HUES48 (cell line): ENCODE results near the gene MYT1.
"Not testable (repeated sequence)": the region's sequence is repeated elsewhere in the genome, so short reads cannot be mapped to it uniquely, and the experiment has no call there.

Experiments
- H3K27ac ChIP-seq: one replicate; pipeline ENCODE4 v1.7.0; 2013; ENCODE audit warnings: low read depth, low read length, inconsistent platforms
- H3K27me3 ChIP-seq: 2 replicates; pipeline ENCODE4 v1.6.1; 2013; ENCODE audit warnings: mild to moderate bottlenecking, low read length; ENCODE audit not compliant: control insufficient read depth, insufficient read depth
- H3K36me3 ChIP-seq: 2 replicates; pipeline ENCODE4 v1.6.1; 2013; ENCODE audit warnings: low read length; ENCODE audit not compliant: control insufficient read depth, insufficient read depth
- H3K4me1 ChIP-seq: 2 replicates; pipeline ENCODE4 v1.6.1; 2013; ENCODE audit warnings: mild to moderate bottlenecking, low read length; ENCODE audit not compliant: control insufficient read depth, insufficient read depth
- H3K4me3 ChIP-seq: 2 replicates; pipeline ENCODE4 v1.5.1; 2013; ENCODE audit warnings: mild to moderate bottlenecking, low read depth, low read length
- H3K9ac ChIP-seq: 2 replicates; pipeline ENCODE4 v1.6.1; 2013; ENCODE audit warnings: mild to moderate bottlenecking, low read depth, low read length, moderate library complexity
- H3K9me3 ChIP-seq: 2 replicates; pipeline ENCODE4 v1.6.1; 2013; ENCODE audit warnings: low read length; ENCODE audit not compliant: control insufficient read depth, insufficient read depth

Gene MYT1

GRCh38 chr20:64228751-64229506, 64.7 kb downstream of the MYT1 start:
- H3K9ac ChIP-seq: no peak overlapping the region
- no peaks in the 10 kb centered on the region for H3K9me3 ChIP-seq
- no peaks in the 10 kb centered on the region for H3K27me3 ChIP-seq
- no peak overlapping the region for H3K27ac ChIP-seq
- H3K4me3 ChIP-seq: no peak overlapping the region
- H3K36me3 ChIP-seq: no peaks in the 10 kb centered on the region
- H3K4me1 ChIP-seq: peaks cover 4% of the 10 kb centered on the region

- H3K4me1 ChIP-seq: no peaks in the 10 kb centered on the region
- H3K27ac ChIP-seq: no peak overlapping the region
- H3K27me3 ChIP-seq: no peaks in the 10 kb centered on the region
- H3K9ac ChIP-seq: no peak overlapping the region
- peaks cover 3% of the 10 kb centered on the region; the same call in 1 of the 2 replicates for H3K9me3 ChIP-seq
- H3K4me3 ChIP-seq: no peak overlapping the region
- H3K36me3 ChIP-seq: no peaks in the 10 kb centered on the region
Measured at GRCh38 chr20:64229507-64230061, 65.3 kb downstream of the MYT1 start.

- Histone ChIP-seq H3K27ac (no peak overlapping the region), H3K9ac (no peak overlapping the region), H3K4me3 (no peak overlapping the region), H3K9me3 (peaks cover 3% of the 10 kb centered on the region; the same call in 1 of the 2 replicates), H3K36me3 (no peaks in the 10 kb centered on the region), H3K27me3 (no peaks in the 10 kb centered on the region), H3K4me1 (no peaks in the 10 kb centered on the region)
Measured at GRCh38 chr20:64230461-64231145, 66.4 kb downstream of the MYT1 start.

- no peaks in the 10 kb centered on the region for H3K4me1 ChIP-seq
- peaks cover 3% of the 10 kb centered on the region; the same call in 1 of the 2 replicates for H3K9me3 ChIP-seq
- no peaks in the 10 kb centered on the region for H3K36me3 ChIP-seq
- H3K27me3 ChIP-seq: no peaks in the 10 kb centered on the region
- no peak overlapping the region for H3K27ac ChIP-seq
- H3K4me3 ChIP-seq: no peak overlapping the region
- H3K9ac ChIP-seq: no peak overlapping the region
Measured at GRCh38 chr20:64231621-64232550, 67.6 kb downstream of the MYT1 start.

- H3K27me3 ChIP-seq: no peaks in the 10 kb centered on the region
Measured at GRCh38 chr20:64232794-64233193, 68.5 kb downstream of the MYT1 start.

GRCh38 chr20:64233725-64234124, 69.5 kb downstream of the MYT1 start:
- Histone ChIP-seq H3K4me3 (no peak overlapping the region), H3K27ac (no peak overlapping the region), H3K9ac (no peak overlapping the region), H3K36me3 (no peaks in the 10 kb centered on the region), H3K9me3 (peaks cover 3% of the 10 kb centered on the region; the same call in 1 of the 2 replicates), H3K4me1 (no peaks in the 10 kb centered on the region), H3K27me3 (no peaks in the 10 kb centered on the region)

More at GRCh38 chr20:64232794-64233193, 68.5 kb downstream of the MYT1 start:
- peaks cover 3% of the 10 kb centered on the region; the same call in 1 of the 2 replicates for H3K9me3 ChIP-seq
- H3K27ac ChIP-seq: no peak overlapping the region
- no peak overlapping the region for H3K4me3 ChIP-seq
- H3K9ac ChIP-seq: no peak overlapping the region
- H3K36me3 ChIP-seq: no peaks in the 10 kb centered on the region
- no peaks in the 10 kb centered on the region for H3K4me1 ChIP-seq

- Histone ChIP-seq H3K27ac (no peak overlapping the region), H3K4me3 (no peak overlapping the region), H3K9me3 (peaks cover 3% of the 10 kb centered on the region; the same call in 1 of the 2 replicates), H3K36me3 (no peaks in the 10 kb centered on the region), H3K4me1 (no peaks in the 10 kb centered on the region), H3K27me3 (no peaks in the 10 kb centered on the region), H3K9ac (no peak overlapping the region)
Measured at GRCh38 chr20:64234291-64234791, 70.1 kb downstream of the MYT1 start.

- not testable (repeated sequence) for H3K27me3 ChIP-seq, H3K36me3 ChIP-seq, H3K27ac ChIP-seq, H3K4me1 ChIP-seq, H3K4me3 ChIP-seq, H3K9me3 ChIP-seq, H3K9ac ChIP-seq
Measured at GRCh38 chr20:64234921-64235565, 70.8 kb downstream of the MYT1 start.

GRCh38 chr20:64236137-64237088, 72.2 kb downstream of the MYT1 start:
- Histone ChIP-seq H3K27ac (no peak overlapping the region), H3K9ac (no peak overlapping the region), H3K27me3 (no peaks in the 10 kb centered on the region), H3K36me3 (no peaks in the 10 kb centered on the region), H3K9me3 (peaks cover 3% of the 10 kb centered on the region; the same call in 1 of the 2 replicates), H3K4me1 (no peaks in the 10 kb centered on the region), H3K4me3 (no peak overlapping the region)
